Measurements from ENCODE around the gene CYP27B1. TPM values are rescaled to one million over a fixed set of nuclear protein-coding genes. Genes with fewer than 3 reads are reported as not detected.

The CYP27B1 gene
- total and polyA plus RNA-seq, 4 experiments from 2014 or later: 0.55 to 1.4 (median 0.78) TPM

DNA sequence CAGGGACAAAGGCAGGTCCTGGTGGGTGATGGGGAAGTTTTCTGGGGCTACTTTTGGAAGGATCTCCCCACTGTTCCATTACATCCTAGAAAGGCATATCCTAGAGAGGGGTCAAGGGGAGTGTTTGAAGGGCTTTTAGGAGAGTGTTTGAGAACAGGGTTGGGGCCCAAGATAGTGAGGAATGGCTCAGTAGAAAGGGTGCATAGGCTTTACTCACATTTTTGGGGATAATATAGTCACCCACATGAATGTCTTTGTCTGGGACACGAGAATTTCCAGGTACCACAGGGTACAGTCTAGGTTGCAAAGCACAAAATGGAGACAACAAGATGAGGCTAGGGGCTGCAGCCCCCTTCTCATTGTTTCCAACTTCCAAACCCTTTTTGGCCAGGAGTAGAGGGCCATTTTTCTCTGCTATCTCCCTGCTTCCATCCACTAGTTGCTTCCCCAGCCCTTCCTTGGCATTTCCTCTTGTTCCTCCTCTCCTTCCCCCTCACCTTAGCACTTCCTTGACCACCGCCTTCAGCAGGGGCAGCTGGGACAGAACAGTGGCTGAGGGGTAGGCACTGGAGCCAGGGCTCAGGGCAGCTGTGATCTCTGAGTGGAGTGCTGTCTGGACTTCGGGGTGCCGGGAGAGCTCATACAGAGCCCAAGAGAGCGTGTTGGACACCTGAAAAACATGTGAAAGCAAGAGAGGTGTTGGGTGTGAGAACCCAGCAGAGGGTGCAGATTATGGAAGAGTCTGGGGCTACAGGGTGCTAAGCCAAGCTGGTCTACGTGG lies 2.8 kb downstream of the CYP27B1 start:
- H3K9me3 ChIP-seq (ENCODE audit: control insufficient read depth in 1 of 2, low read length in 2 of 2): no peaks in the 10 kb centered on the region
- intact Hi-C loops (cut with micrococcal nuclease): loop anchor here (2.0 kb wide), 1 partner anchor 141 kb away; no protein-coding TSS in a partner anchor
- peaks cover 19% of the 10 kb centered on the region for H3K27me3 ChIP-seq (ENCODE audit: insufficient read depth, low read length)
- Mint-ChIP-seq H3K4me3 (peak overlapping the region; percentile 85 to 94 (median 88)), H3K27ac (peak overlapping the region in 3 of 7 donors; percentile 27 to 74 (median 73)), H3K4me1 (peaks cover 17 to 52% (median 30%) of the 10 kb centered on the region in 4 donors), H3K36me3 (peaks cover 11 to 19% of the 10 kb centered on the region in 2 donors), H3K27me3 (peaks cover 6 to 13% of the 10 kb centered on the region in 2 donors), H3K9me3 (no peaks in the 10 kb centered on the region)
- peak overlapping the region in 1 of 2 donors; percentile 60 for H3K4me3 ChIP-seq (ENCODE audit: low read length in 2 of 2)
- DNase-seq: no peak
- H3K36me3 ChIP-seq (ENCODE audit: insufficient read depth, low read length): peaks cover 1% of the 10 kb centered on the region
- H3K27ac ChIP-seq (ENCODE audit: low read depth, low read length): no peak overlapping the region
- POLR2A ChIA-PET (ENCODE audit: partially characterized antibody): interaction anchor here (1.3 to 4.3 kb wide), 3 partner anchors 8 to 19 kb away, joined by 5 to 45 read pairs (median 26); partner anchors contain the start of genes TSFM and TSPAN31
- H3K4me1 ChIP-seq (ENCODE audit: insufficient read depth, low read length): peaks cover 40% of the 10 kb centered on the region
- CTCF ChIA-PET (ENCODE audit: partially characterized antibody): interaction anchor here (0.9 to 3.6 kb wide), 9 partner anchors 8 to 142 kb away, joined by 3 to 20 read pairs (median 5); partner anchors contain the start of gene TSFM

DNA sequence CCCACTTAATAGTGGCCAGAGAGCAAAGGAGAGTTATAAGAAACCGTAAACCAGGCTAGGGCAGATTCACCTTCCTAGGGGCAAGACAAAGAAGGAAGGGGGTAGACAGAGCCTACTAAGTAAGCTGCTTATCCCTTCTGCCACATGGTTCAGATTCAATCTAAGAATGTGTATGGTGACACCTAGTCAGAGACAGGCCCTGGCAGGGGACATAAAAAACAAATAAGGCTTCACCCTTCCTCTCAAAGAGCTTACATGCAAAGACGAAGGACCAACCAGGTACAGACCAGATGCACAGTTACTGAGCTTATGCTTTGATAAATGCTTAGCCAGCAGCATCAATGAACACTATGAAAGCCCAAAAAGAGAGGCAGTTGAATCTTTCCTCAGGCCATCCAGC lies 4.4 kb downstream of the CYP27B1 start:
- H3K9me3 Mint-ChIP-seq: no peaks in the 10 kb centered on the region
- H3K9me3 ChIP-seq (ENCODE audit: control insufficient read depth in 1 of 2, low read length in 2 of 2): no peaks in the 10 kb centered on the region
- peaks cover 19% of the 10 kb centered on the region for H3K27me3 ChIP-seq (ENCODE audit: insufficient read depth, low read length)
- DNase-seq: no peak
- peak overlapping the region in 1 of 7 donors; percentile 78 for H3K27ac Mint-ChIP-seq
- CTCF ChIA-PET (ENCODE audit: partially characterized antibody): interaction anchor here (1.4 to 4.3 kb wide), 2 partner anchors 18 to 19 kb away, joined by 4 to 58 read pairs; partner anchors contain the start of gene TSFM
- H3K4me1 ChIP-seq (ENCODE audit: insufficient read depth, low read length): peaks cover 44% of the 10 kb centered on the region
- no peak overlapping the region for H3K27ac ChIP-seq (ENCODE audit: low read depth, low read length)
- H3K4me3 ChIP-seq (ENCODE audit: low read length in 2 of 2): no peak overlapping the region
- H3K36me3 Mint-ChIP-seq: peaks cover 16 to 17% of the 10 kb centered on the region in 2 donors
- peak overlapping the region in 1 of 8 donors; percentile 49 for H3K4me3 Mint-ChIP-seq
- H3K4me1 Mint-ChIP-seq: peaks cover 20 to 61% (median 34%) of the 10 kb centered on the region in 4 donors
- POLR2A ChIA-PET (ENCODE audit: partially characterized antibody): interaction anchor here (0.9 kb wide), 1 partner anchor 19 kb away, joined by 3 read pairs; no protein-coding TSS in a partner anchor
- H3K27me3 Mint-ChIP-seq: peaks cover 6 to 13% of the 10 kb centered on the region in 2 donors
- intact Hi-C loops (cut with micrococcal nuclease): no loop called here
- H3K36me3 ChIP-seq (ENCODE audit: insufficient read depth, low read length): peaks cover 17% of the 10 kb centered on the region

DNA sequence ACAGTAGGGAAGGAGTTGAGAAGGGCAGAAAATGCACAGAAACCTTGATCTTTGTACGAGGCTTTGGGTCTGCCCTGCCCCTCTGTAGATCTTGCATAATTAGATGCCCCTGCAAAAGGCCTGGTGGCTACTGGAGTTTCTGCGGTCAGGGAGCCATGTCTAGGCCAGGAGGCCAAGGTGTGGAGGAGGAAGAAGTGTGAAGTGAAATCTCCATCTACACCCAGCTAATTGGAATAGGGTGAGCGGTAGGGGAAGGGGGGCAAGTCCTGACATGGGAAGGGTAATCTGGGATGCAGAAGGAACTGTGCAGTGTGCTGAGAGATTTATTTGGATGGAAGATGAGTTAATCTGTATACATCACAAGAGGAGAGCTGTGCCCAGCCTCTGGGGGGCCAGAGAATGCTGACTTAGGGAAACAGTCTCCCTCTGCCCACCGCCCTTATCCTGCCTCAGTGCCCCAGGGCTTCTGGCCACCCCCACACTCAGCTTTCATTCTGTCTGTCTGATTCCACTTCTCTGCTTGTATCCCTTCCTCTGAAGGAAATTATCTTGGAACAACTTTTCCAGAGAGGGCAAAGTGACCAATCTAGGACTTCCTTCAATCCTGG lies 5.4 kb downstream of the CYP27B1 start:
- intact Hi-C loops (cut with micrococcal nuclease): no loop called here
- Histone ChIP-seq H3K4me3 (ENCODE audit: low read length in 2 of 2) (no peak overlapping the region), H3K27me3 (ENCODE audit: insufficient read depth, low read length) (peaks cover 11% of the 10 kb centered on the region), H3K36me3 (ENCODE audit: insufficient read depth, low read length) (peaks cover 17% of the 10 kb centered on the region), H3K4me1 (ENCODE audit: insufficient read depth, low read length) (peaks cover 44% of the 10 kb centered on the region), H3K27ac (ENCODE audit: low read depth, low read length) (no peak overlapping the region), H3K9me3 (ENCODE audit: control insufficient read depth in 1 of 2, low read length in 2 of 2) (no peaks in the 10 kb centered on the region)
- Mint-ChIP-seq H3K27ac (no peak overlapping the region), H3K27me3 (peaks cover 6 to 11% of the 10 kb centered on the region in 2 donors), H3K4me1 (peaks cover 25 to 65% (median 37%) of the 10 kb centered on the region in 4 donors), H3K36me3 (peaks cover 21 to 23% of the 10 kb centered on the region in 2 donors), H3K4me3 (no peak overlapping the region), H3K9me3 (no peaks in the 10 kb centered on the region)
- DNase-seq: no peak
- ChIA-PET POLR2A (ENCODE audit: partially characterized antibody) (interaction anchor here (0.6 to 0.9 kb wide), 2 partner anchors 20 to 140 kb away, joined by 3 read pairs; no protein-coding TSS in a partner anchor), CTCF (ENCODE audit: partially characterized antibody) (interaction anchor here (3.8 to 4.3 kb wide), 2 partner anchors 19 to 142 kb away, joined by 45 to 58 read pairs; partner anchors contain the start of gene TSFM)

DNA sequence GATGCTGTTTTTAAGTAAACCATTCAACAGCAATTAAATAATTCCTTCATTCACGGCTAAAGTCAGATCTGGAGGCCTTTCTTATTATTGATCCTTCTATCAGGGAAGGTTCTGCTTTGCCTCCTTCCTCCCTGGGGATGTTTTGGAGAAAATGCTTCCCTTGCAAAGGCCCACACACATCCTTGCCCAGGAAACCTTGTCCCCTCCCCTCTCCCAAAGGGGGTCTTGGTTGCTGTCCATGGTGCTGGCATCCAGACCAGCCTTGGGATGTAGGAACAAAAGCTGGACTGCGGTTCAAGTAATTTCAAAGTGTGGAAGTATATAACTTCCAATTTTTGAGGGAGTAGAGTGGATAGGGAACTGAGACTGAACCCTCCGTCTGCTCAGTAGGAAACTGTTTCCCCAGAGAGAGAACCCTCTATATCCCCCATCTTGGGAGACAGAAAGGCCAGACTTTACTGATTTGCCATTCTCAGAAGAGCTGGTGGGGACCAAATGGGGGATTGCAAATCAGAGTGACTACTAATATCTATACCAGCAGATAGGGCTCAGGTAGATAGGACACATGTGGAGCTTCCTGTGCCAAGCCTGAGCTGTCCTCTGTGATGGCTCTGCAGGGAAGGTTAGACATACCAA lies 6.4 kb downstream of the CYP27B1 start:
- DNase-seq: no peak
- peaks cover 21 to 28% of the 10 kb centered on the region in 2 donors for H3K36me3 Mint-ChIP-seq
- H3K27me3 Mint-ChIP-seq: peaks cover 4 to 8% of the 10 kb centered on the region in 2 donors
- H3K4me3 Mint-ChIP-seq: no peak overlapping the region
- intact Hi-C loops (cut with micrococcal nuclease): no loop called here
- ChIA-PET CTCF (ENCODE audit: partially characterized antibody) (interaction anchor here (1.1 to 4.3 kb wide), 10 partner anchors 9 to 143 kb away, joined by 3 to 58 read pairs (median 12); partner anchors contain the start of genes CYP27B1, TSFM and TSPAN31), POLR2A (ENCODE audit: partially characterized antibody) (interaction anchor here (0.6 to 1.4 kb wide), 2 partner anchors 16 to 141 kb away, joined by 3 to 4 read pairs; partner anchors contain the start of gene TSPAN31)
- Histone ChIP-seq H3K4me1 (ENCODE audit: insufficient read depth, low read length) (peaks cover 40% of the 10 kb centered on the region), H3K9me3 (ENCODE audit: control insufficient read depth in 1 of 2, low read length in 2 of 2) (no peaks in the 10 kb centered on the region), H3K27ac (ENCODE audit: low read depth, low read length) (no peak overlapping the region), H3K36me3 (ENCODE audit: insufficient read depth, low read length) (peaks cover 17% of the 10 kb centered on the region), H3K4me3 (ENCODE audit: low read length in 2 of 2) (no peak overlapping the region), H3K27me3 (ENCODE audit: insufficient read depth, low read length) (peaks cover 3% of the 10 kb centered on the region)
- H3K27ac Mint-ChIP-seq: peak overlapping the region in 1 of 7 donors; percentile 35
- no peaks in the 10 kb centered on the region for H3K9me3 Mint-ChIP-seq
- H3K4me1 Mint-ChIP-seq: peaks cover 25 to 60% (median 37%) of the 10 kb centered on the region in 4 donors

DNA sequence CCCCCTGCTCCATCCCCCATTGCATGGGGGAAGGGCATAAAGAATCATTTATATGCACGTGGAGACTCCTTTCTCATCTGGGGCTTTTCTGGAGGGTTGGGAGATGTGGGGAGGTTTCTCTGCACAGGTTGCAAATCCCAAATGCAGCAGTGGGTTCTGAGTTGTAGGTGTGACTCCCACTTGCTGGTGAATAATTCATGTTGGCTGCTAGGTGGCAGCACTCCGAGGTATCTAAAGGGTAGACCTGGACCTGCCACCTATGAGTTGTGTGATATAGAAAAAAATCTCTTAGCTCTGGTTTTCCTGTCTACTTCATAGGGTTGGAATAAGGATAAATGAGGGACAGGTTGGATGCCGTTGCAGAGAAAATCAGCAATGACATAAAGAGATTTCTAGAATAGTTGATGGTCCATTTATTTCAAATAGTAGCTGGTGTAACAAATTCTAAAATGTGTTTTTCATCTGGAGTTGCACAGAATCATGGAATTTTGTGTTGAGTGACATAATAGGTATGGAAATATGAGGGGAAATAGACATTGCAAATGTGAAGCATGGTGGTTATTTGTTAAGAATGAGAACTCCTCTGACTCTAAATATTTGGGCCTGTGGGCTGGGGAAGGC lies 7.4 kb downstream of the CYP27B1 start:
- Histone ChIP-seq H3K4me3 (ENCODE audit: low read length in 2 of 2) (no peak overlapping the region), H3K27me3 (ENCODE audit: insufficient read depth, low read length) (no peaks in the 10 kb centered on the region), H3K4me1 (ENCODE audit: insufficient read depth, low read length) (peaks cover 33% of the 10 kb centered on the region), H3K36me3 (ENCODE audit: insufficient read depth, low read length) (peaks cover 17% of the 10 kb centered on the region), H3K27ac (ENCODE audit: low read depth, low read length) (no peak overlapping the region), H3K9me3 (ENCODE audit: control insufficient read depth in 1 of 2, low read length in 2 of 2) (no peaks in the 10 kb centered on the region)
- no peaks in the 10 kb centered on the region for H3K9me3 Mint-ChIP-seq
- peak in 4 of 5 donors; percentile 47 to 65 (median 56) for DNase-seq
- H3K27ac Mint-ChIP-seq: peak overlapping the region in 5 of 7 donors; percentile 32 to 82 (median 79)
- H3K36me3 Mint-ChIP-seq: peaks cover 21 to 28% of the 10 kb centered on the region in 2 donors
- H3K4me3 Mint-ChIP-seq: peak overlapping the region in 3 of 8 donors; percentile 39 to 70 (median 64)
- intact Hi-C loops (cut with micrococcal nuclease): loop anchor here (1.0 kb wide), 1 partner anchor 23 kb away; the partner anchor contains the start of gene TSFM
- CTCF ChIA-PET (ENCODE audit: partially characterized antibody): interaction anchor here (0.7 to 4.3 kb wide), 24 partner anchors 10 to 144 kb away, joined by 3 to 58 read pairs (median 5); partner anchors contain the start of genes AVIL, CYP27B1, EEF1AKMT3 and METTL1
- POLR2A ChIA-PET (ENCODE audit: partially characterized antibody): interaction anchor here (0.8 to 1.9 kb wide), 7 partner anchors 8 to 139 kb away, joined by 3 to 6 read pairs (median 3); partner anchors contain the start of gene TSPAN31
- peaks cover 25 to 54% (median 35%) of the 10 kb centered on the region in 4 donors for H3K4me1 Mint-ChIP-seq
- peaks cover 3 to 6% of the 10 kb centered on the region in 2 donors for H3K27me3 Mint-ChIP-seq

All from CD4-positive, alpha-beta memory T cell (primary cell).